Kidney glomerular epithelial cell (primary cell): ENCODE measurements around the gene KIF13A.
"Not testable (repeated sequence)": the region's sequence is repeated elsewhere in the genome, so short reads cannot be mapped to it uniquely, and the experiment has no call there.

Experiments
- DNase-seq: peaks from one replicate; lab custom pipeline; 2025; lab: John Stamatoyannopoulos, UW

Gene KIF13A

DNA sequence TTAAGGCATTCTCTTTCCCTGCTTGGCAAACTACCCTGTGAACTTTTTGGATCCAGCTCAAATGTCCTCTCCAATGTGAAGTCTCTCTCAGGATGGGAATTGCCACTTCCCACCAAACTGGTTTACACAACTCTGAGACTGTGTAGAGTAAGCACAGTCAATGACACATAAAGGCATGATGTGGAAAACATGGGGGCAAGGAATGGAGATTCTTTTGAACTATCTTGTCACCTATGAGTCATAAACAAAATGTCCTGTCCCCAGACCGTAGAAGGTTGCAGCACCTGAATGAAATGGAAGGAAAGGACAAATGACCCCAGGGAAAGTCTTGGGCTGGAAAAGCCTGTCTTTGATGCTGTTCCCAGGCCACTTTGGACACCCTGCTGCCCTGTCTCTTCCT lies 11.0 kb upstream of the KIF13A start:
- no peak for DNase-seq

GRCh38 chr6:17998003-17998402 lies 10.6 kb upstream of the KIF13A start:
- DNase-seq, result no peak

- DNase-seq, result no peak
These were observed 8.0 kb upstream of the KIF13A start for GRCh38 chr6:17995414-17995813.

DNA sequence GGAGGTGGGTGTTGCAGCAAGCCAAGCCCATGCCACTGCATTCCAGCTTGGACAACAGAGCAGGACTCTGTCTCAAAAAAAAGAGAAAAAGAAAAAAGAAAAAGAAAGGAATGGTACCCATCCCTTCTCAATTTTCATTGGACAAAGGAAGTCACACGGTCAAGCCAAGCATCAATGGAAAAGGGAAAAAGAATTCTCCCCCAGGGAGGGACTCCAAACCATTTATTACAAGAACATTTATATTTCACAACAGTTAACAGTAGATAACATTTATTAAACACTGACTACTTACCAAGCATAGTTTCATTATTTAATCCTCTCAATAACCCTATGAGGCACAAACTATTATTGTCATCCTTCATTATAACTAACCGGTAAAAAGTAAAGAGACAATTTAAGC lies 6.6 kb upstream of the KIF13A start:
- no peak for DNase-seq

DNA sequence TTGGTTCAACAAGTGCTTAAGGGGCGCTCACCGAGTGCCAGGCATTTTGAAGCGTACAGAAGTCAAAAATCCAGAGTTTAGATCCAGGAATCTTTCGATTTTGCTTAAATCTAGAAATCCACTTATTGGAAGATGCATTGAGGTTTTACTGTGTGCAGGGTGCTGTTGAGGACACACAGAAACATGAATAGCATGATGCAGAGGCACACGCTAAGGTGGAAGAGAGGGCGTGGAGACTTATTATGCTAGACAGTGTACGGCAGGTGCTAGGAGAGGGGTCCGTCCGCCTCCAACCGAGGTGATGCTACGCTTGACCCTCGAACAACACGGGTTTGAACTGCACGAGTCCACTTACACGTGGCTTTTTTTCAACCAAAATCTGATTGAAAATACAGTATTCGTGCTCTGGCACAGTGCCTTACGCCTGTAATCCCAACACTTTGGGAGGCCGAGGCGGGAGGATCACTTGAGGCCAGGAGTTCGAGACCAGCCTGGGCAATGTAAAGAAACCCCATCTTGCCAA lies 1.0 kb upstream of the KIF13A start:
- no peak for DNase-seq

- DNase-seq, result peak; percentile 55
These were observed 424 bp upstream of the KIF13A start for GRCh38 chr6:17987697-17988421.

- no peak for DNase-seq
These were observed 584 bp downstream of the KIF13A start for GRCh38 chr6:17986656-17987446.

- no peak for DNase-seq
These were observed 1.3 kb downstream of the KIF13A start for GRCh38 chr6:17985934-17986655.

DNA sequence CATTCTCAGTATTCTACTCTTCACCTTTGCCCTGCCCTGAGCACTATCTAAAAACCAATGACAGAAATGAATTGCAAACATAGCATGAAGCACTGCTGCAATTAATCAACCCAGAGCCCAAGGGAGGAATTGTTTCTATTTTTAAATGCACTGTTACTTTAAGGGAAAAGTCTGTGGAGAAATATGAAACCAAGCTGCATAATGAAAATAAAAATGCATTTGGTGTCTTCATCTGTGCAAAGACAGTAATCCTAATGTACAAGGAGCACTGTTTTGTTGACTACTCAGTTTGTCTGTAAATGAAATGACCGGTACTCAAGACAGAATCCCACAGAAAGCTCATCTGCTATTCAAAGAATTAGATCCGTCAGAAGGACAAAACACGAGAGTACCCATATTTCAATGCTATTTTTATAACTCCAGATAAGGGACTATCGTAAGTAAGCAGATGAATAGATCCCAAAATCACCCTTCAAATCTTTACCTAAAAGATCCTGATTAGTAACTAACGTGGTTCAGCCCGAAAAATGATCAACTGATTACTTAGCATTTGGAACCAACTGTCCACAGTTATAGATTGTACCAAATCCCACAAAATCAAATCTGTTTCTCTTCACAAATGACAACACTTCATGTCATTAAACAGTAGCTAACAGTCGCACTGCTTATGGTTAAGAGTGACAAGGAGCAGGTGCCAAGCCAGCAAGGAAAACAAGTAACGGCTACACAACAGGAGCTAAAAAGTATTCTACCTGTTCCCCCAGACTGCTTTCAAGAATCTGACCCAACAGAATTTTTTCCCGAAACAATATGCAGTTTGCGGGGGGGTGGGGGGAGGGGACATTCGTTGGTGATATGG lies 2.4 kb downstream of the KIF13A start:
- no peak for DNase-seq

DNA sequence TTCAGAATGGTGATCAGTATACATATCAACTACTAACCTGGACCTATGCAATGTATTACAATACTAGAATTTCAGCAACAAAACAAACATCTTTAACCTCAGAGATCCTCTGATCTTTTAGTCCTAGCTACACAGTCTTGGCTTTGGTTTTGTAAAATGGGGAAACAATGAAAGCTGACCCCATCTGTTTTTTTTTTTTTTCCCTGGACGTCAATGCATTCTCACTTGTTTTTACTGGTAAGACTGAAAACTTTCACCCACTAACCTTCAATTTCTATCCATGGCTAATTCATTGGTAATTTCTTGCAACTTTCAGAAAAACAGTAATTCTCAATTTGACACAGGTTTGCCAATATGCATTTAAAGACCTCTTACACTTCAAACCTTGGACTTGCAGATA lies 3.0 kb downstream of the KIF13A start:
- DNase-seq, result no peak

GRCh38 chr6:17983730-17984129 lies 3.7 kb downstream of the KIF13A start:
- DNase-seq, result no peak

GRCh38 chr6:17980329-17980728 lies 7.1 kb downstream of the KIF13A start:
- no peak for DNase-seq

DNA sequence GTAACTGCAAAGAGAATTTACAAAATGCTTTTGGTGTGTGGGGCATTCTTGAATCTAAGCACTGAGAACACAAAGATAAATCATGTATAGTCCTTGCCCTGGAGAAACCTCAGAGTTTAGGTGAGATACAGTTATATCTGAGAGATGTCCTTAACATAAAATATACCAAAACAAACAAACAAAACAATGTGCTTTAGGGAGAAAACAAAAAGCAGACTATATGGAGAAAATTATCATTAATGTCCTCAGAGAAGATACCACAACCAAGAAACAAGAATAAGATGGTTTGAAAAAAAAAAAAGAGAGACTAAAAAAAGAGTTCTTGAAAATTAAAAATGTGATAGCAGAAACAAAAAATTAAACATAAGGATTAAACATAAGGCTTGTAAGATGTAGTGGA lies 8.0 kb downstream of the KIF13A start:
- no peak for DNase-seq

- DNase-seq, result not testable (repeated sequence)
These were observed 11.2 kb downstream of the KIF13A start for GRCh38 chr6:17976258-17976657.

DNA sequence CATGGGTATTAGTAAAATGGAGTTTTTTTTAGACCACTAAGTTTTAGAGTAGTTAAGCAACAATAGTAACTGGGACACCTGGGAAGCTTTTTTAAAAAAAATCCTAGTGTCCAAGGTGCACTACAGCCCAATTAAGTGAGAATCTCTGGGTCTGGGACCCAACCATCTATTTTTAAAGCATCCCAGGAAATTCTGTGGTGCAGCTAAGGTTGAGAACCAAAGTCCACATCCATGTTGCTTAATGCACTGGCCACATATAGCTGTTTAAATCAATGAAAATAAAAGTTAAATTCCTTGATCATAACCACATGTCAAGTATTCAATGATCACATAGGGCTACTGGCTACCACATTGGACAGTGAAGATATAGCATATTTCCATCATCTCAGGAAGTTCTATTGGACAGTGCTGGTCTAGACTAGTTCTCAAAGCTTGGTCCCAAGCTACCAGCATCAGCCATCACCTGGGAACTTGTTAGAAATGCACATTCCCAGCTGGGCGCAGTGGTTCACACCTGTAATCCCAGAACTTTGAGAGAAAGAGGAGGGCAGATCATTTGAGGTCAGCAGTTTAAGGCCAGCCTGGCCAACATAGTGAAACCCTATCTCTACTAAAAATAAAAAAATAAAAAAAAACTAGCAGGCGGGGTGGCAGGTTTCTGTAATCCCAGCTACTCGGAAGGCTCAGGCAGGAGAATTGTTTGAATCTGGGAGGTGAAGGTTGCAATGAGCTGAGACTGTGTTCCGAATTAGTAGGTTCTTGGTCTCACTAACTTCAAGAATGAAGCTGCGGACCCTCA lies 12.7 kb downstream of the KIF13A start:
- DNase-seq, result no peak

- DNase-seq, result no peak
These were observed 14.3 kb downstream of the KIF13A start for GRCh38 chr6:17972978-17973622.

- no peak for DNase-seq
These were observed 15.1 kb downstream of the KIF13A start for GRCh38 chr6:17972074-17972952.

GRCh38 chr6:17971128-17972073 lies 16.0 kb downstream of the KIF13A start:
- no peak for DNase-seq
